DMS153 treated with DMSO at 0.1 percent for 48 hours (cell line): Measurements from ENCODE around the gene SARS2.

ENCODE experiments used
- DNase-seq: peaks from one replicate; lab custom pipeline; 2025; ENCODE audit not compliant: unreplicated experiment; lab: John Stamatoyannopoulos, UW

Gene SARS2

GRCh38 chr19:38917921-38918491 lies 12.6 kb downstream of the SARS2 start:
- peak; percentile 12 for DNase-seq

DNA sequence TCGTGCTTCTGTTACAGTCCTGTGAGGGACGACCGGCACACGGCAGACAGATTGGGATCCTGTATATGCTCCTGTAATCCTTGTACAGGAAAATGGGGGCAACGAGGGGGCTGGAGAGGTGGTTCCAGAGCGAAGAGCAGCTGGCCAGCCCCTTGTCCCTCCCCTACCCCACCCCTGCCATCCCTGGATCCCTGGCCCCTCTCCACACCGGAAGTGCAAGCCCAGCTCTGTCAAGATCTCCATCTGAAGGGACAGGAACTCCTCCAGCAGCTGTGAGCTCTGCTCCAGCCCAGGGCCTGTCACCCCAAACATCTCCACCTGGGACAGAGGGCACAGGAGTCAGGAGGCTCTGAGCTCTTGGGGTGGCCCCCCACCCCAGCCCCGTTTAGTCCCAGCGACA lies 13.0 kb downstream of the SARS2 start:
- DNase-seq: no peak

DNA sequence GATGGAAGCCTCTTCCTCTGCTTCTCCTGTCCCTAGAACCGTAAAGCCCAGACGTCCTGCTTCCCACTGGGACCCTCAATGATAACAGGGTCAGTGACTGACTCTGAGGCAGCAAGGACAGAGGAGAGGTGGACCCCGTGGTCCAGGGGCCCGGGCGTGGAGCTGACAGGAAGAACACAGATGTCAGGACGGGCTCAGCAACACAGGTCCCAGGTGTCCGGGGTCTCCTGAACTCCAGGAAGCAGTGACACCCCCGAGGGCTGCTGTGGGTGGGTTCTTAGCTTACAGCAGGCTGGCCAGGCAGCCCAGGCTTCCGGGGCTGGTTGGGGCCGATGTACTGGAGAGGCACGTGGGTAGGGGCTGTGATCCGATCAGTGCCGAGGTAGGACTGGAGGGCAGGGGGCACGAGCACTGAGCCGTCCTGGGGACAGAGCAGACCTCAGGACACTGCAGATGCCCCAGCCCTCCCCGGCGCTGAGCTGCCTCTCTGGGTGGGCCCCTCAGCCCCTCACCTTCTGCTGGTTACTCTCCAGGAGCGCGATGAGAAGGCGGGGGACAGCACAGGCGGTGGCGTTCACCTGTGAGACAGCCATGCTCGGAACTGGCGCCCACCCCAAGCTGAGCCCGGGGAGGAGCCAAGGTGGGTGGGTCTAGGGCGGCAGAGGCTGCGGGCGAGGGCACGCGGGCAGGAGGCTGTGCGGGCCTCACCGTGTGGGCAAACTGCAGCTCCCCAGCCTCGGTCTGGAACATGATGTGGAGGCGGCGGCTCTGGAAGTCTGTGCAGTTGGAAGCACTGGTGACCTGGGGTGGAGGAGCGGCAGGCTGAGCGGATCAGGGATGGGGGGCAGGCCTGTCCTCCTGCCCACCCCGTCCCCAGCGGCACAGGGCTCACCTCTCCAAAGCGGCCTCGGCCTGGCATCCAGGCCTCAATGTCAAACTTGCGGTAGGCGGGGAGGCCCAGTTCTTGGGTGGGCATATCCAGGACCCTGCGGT lies 14.9 kb downstream of the SARS2 start:
- no peak for DNase-seq

GRCh38 chr19:38913958-38914357 lies 16.6 kb downstream of the SARS2 start:
- no peak for DNase-seq

DNA sequence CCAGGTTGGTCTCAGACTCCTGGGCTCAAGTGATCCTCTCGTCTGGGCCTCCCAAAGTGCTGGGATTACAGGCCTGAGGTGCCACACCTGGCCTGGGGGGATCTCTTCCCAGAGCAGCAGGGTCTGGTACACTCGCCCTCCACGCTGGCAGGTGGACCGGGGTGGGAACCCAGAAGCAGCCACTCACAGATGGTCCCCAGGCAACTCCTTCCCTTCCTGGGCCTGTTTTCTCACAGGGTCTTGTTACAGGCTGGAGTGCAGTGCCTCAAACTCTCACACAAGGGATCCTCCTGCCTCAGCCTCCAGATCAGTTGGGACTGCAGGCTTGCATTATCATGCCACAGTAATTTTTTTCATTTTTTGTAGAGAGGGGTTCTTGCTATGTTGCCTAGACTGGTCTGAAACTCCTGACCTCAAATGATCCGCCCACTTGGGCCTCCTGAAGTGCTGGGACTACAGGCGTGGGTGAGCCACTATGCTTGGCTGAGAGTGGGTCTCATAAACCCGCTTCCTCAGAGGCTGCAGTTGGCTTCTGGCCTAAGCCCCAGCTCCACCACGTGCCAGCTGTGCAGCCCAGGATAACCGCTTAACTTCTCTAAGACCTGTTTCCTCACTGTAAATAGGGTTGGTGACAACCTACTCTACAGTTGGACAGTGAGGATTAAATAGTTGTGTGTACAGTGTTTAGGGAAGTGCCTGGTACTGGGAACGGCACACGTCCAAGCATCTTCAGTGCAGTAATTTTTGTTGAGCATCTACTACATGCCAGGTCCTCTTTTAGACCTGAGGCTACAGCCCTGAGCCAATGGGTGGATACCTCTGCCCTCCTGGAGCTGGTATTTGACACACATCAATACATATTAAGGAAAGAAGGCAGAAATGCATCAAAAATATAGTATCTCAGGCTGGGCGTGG lies 17.7 kb downstream of the SARS2 start:
- no peak for DNase-seq

GRCh38 chr19:38911388-38912001 lies 19.1 kb downstream of the SARS2 start:
- DNase-seq: no peak

DNA sequence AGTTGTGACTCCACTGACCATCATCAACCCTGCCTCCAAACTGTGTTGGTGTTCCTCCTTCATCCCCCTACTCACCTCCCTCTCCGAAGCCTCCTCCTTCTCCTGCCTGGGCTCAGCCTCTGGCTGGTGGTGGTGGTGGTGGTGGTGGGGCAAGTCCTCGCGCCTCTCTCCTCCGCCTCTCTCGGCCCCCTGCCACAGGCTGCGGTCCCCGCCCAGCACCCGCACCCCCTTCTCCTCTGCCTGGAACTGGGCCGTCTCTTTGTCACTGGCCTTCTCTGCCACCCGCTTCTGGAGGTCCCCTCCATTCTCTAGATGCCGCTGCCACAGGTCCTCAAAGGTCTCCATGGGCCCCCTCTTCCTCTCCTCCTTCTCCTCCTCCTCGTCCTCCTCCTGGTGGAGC lies 20.1 kb downstream of the SARS2 start:
- DNase-seq: no peak

- DNase-seq: no peak
These were observed 21.7 kb downstream of the SARS2 start for GRCh38 chr19:38908911-38909310.

DNA sequence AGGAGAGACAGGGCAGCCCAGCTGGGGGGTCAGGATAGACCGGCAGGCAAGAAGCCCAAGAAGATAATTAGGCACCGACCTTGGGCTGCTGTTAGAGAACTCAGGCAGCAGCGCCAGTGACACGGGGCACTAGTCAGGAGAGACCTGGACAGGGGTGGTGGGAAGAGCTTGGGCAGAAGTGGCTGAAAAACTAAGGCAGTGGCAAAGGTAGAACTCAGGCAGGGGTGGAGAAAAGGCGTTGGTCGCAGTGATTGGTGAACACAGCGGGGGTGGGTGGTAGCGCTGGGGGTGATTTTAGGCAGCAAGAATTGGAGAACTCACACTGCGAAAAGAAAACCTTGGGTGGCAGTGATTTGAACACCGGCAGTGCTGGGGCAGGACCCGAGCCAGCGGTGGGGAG lies 22.9 kb downstream of the SARS2 start:
- no peak for DNase-seq

- DNase-seq: no peak
These were observed 23.3 kb downstream of the SARS2 start for GRCh38 chr19:38907227-38907626.

DNA sequence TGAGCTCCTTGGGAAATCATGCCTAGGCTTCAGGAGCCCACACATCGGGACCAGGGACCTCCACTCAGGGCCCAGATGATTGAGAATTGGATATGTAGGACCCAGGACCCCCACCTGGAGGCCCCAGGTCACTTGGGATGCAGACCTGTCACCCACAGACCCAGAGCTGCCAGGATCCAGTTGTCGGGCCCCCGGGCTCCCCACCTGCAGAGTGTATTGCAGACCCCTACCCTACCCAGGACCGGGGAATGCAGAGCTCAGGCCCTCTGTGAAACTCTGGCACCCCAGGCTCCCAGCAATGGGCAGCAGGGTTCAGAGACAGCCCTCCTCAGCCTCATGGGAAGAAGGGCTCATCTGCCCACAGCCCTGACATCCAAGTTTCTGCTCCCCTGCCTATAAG lies 24.9 kb downstream of the SARS2 start:
- DNase-seq: no peak

DNA sequence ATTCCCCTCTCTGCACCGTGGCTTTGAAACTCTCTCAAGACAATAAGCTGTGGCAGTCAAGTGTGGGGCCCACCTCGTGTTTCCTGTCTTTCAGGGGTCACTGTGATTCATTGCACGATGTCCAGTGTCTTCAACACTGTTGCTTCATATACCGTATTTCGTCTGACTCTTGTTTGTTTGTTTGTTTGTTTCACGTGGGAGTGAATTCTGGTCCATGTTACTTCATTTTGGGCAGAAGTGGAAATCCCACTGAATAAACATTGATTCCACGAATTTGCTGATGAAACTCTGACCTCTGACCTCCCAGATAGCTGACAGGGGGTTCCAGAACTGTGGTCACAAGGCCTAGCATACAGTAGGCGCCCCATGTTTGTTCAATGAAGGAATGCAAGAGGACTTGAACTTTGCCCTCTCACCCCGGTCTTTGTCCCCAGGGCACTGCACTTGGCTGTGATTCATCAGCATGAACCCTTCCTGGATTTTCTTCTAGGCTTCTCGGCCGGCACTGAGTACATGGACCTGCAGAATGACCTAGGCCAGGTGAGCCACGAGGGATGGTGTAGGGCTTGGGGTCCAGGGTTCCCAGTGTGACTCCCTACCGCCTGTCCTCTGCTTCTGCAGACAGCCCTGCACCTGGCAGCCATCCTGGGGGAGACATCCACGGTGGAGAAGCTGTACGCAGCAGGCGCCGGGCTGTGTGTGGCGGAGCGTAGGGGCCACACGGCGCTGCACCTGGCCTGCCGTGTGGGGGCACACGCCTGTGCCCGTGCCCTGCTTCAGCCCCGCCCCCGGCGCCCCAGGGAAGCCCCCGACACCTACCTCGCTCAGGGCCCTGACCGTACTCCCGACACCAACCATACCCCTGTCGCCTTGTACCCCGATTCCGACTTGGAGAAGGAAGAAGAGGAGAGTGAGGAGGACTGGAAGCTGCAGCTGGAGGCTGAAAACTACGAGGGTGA lies 25.7 kb downstream of the SARS2 start:
- no peak for DNase-seq

DNA sequence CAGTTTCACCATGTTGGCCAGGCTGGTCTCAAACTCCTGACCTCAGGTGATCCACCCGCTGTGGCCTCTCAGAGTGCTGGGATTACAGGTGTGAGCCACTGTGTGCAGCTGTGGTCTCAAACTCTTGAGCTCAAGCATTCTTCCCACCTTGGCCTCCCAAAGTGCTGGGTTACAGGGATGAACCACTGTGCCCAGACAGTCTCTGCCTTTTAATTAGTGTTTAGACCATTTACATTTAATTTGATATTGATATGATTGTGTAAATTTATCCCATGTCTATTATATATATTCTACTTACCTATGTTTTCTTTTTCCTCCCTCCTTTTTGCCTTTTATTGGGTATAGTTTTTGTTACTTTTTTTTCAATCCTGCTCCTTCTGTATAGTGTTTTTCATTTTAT lies 28.9 kb downstream of the SARS2 start:
- DNase-seq: no peak

GRCh38 chr19:38900743-38901190 lies 29.8 kb downstream of the SARS2 start:
- DNase-seq: no peak

DNA sequence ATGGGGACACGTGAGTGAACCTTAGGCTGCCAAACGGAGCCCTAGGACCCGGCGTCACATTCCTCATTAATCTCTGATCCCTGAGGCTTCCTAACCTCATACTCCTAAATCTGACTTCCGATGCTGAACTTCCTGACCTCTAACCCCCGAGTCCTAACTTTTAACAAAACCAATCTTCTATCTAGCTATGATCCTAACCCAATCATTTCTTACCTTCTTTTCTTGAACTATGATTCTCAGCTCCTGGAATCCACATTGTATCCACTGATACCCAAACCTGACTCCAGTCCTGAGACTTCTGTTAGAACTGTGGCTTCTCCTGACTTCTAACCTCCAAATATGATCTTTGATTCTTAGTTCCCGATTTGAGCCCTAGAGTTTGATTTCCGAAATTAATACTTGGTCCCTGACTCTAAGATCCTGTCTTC lies 30.3 kb downstream of the SARS2 start:
- no peak for DNase-seq

DNA sequence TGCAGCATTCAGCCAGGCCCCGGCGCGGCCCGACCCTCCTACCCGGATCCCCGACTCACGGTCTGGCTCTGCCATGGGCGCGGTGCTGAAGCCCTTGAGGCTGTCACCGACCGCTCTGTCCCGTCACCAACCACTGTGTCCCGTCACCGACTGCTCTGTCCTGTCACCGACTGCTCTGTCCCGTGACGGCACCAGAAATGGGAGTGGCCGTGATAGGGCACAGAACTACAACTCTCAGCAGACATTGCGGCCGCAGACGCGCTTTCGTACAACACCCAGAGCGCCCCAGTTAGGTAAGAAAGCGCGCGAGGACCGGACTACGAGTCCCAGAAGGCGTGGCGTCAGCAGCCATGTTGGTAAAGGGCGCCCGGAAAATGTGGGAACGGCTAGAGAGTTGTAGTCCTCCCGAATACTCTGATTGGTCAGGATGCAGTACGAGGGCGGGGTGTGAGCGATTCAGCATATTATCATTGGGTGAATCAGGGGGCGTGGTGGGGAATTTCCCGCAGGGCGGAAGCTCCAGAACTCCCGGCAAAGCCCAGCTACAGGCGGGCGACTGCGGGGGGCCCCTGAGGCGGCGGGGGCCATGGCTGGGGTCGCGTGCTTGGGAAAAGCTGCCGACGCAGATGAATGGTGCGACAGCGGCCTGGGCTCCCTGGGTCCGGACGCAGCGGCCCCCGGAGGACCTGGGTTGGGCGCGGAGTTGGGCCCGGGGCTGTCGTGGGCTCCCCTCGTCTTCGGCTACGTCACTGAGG lies 30.9 kb downstream of the SARS2 start, which contains the start of the genes NFKBIB and SIRT2:
TSS of gene NFKBIB (plus strand) at position 523 of the 755 bp plus-strand sequence. CDS start at position 587, 64 bp downstream.
TSS of gene SIRT2 (minus strand) at position 172 of the 755 bp plus-strand sequence. CDS start at position 75, 97 bp downstream.
- peak; percentile 98 for DNase-seq

DNA sequence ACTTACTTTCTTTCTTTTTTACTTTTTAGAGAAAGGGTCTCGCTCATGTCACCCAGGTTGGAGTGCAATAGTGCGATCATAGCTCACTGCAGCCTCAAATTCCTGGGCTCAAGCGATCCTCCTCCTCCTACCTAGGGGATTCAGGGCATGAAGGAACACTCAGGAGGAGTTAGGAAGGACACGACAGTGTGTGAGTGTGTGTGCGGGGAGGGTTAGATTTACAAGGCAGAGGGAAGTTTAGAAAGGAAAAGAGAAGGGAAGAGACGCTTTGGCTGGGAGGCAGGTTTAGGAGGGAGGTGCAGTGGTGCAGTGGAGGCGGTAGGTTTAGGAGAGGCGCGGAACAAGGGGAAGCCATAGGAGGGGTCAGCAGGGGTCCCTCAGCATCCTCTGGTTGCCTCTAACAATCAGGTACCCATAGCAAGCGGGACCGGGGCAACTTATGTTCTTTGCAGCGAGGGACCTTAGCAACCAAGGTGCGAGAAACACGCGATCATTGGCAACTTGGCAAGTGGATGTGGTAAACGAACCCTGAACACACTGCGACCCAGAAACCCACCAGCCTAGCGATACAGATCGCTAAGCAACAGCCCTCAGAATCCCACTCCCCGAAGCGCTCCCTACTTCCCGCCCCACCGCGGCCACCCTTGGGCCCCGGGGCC lies 31.6 kb downstream of the SARS2 start:
- DNase-seq: no peak

DNA sequence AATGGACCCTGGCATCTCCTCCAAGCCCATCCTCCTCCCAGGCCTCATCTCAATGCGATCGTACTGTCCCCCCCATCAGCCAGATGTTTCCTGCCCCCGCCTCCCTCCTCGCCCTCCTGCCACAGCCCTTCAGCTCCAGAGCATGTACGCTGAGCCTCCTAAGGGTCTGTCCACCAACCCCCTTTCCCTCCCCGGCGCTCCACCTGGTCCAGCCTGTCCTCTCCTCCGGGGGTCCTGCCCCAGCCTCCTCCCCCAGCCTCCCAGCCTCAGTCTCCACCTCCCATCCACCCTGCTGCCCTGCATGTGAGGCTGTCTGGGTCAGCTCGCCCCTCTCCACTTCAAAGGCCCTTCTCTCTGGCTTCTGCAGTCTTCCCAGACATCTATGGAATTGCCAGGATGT lies 35.6 kb downstream of the SARS2 start:
- no peak for DNase-seq
